ENCODE measurements around the gene RAE1.

GRCh38 chr20:57403216-57403615 lies 52.2 kb downstream of the RAE1 start:
- TF ChIP-seq POLR2A (IDR thresholded peaks at IDR 0.05; ENCODE audit: low read length), result no peak
- no peak for TF ChIP-seq GATA1 (IDR thresholded peaks at IDR 0.05; ENCODE audit: low read depth, low read length)

All from erythroblast (primary cell).